Daoy (cell line): Measurements from ENCODE around the gene AKR1C4. TPM values are rescaled to one million over a fixed set of nuclear protein-coding genes. Genes with fewer than 3 reads are reported as not detected.
"Not testable (repeated sequence)": the region's sequence is repeated elsewhere in the genome, so short reads cannot be mapped to it uniquely, and the experiment has no call there.

ENCODE experiments used
- DNase-seq: peaks from one replicate; pipeline ENCODE4 v3.0.0-alpha.2; 2015; ENCODE audit warnings: low read depth
- total RNA-seq: library from RNA; depleted of rRNA; stranded (reverse); fragments of >200 nt; shearing (Covaris generic); gene quantifications from 2 replicates; pipeline ENCODE4 v1.2.3, GENCODE V29; 2014; rRNA removed

The AKR1C4 gene
- total RNA-seq: not detected in 2 replicates

GRCh38 chr10:5196702-5197113 lies at the start of gene AKR1C4:
TSS of gene AKR1C4 (plus strand) at chr10:5196837. CDS start at chr10:5196868, 31 bp downstream.
- no peak for DNase-seq

GRCh38 chr10:5146920-5147254 lies 49.8 kb upstream of the AKR1C4 start:
- DNase-seq: no peak

- DNase-seq: no peak
Measured at GRCh38 chr10:5147255-5147980, 49.2 kb upstream of the AKR1C4 start.

- no peak for DNase-seq
Measured at GRCh38 chr10:5147981-5148677, 48.5 kb upstream of the AKR1C4 start.

- no peak for DNase-seq
Measured at GRCh38 chr10:5148678-5149032, 48.0 kb upstream of the AKR1C4 start.

- DNase-seq: no peak
Measured at GRCh38 chr10:5151076-5151475, 45.6 kb upstream of the AKR1C4 start.

GRCh38 chr10:5155951-5156350 lies 40.7 kb upstream of the AKR1C4 start:
- DNase-seq: no peak

GRCh38 chr10:5157501-5157900 lies 39.1 kb upstream of the AKR1C4 start:
- no peak for DNase-seq

GRCh38 chr10:5159126-5159525 lies 37.5 kb upstream of the AKR1C4 start:
- DNase-seq: no peak

- no peak for DNase-seq
Measured at GRCh38 chr10:5163487-5163886, 33.1 kb upstream of the AKR1C4 start.

- no peak for DNase-seq
Measured at GRCh38 chr10:5165738-5166137, 30.9 kb upstream of the AKR1C4 start.

- DNase-seq: no peak
Measured at GRCh38 chr10:5168897-5169420, 27.7 kb upstream of the AKR1C4 start.

GRCh38 chr10:5175581-5175980 lies 21.1 kb upstream of the AKR1C4 start:
- not testable (repeated sequence) for DNase-seq

- not testable (repeated sequence) for DNase-seq
Measured at GRCh38 chr10:5180503-5180902, 16.1 kb upstream of the AKR1C4 start.

GRCh38 chr10:5183923-5184322 lies 12.7 kb upstream of the AKR1C4 start:
- no peak for DNase-seq

- no peak for DNase-seq
Measured at GRCh38 chr10:5184987-5185775, 11.5 kb upstream of the AKR1C4 start, which contains the start of gene AKR1C8. TSS of gene AKR1C8 (minus strand) at chr10:5185150. CDS start at chr10:5185104, 46 bp downstream.

GRCh38 chr10:5187867-5188266 lies 8.8 kb upstream of the AKR1C4 start:
- no peak for DNase-seq

- no peak for DNase-seq
Measured at GRCh38 chr10:5188358-5188757, 8.3 kb upstream of the AKR1C4 start.

- DNase-seq: no peak
Measured at GRCh38 chr10:5194431-5194830, 2.2 kb upstream of the AKR1C4 start.

GRCh38 chr10:5195727-5196374 lies 786 bp upstream of the AKR1C4 start:
- no peak for DNase-seq

- DNase-seq: no peak
Measured at GRCh38 chr10:5198386-5198785, 1.7 kb downstream of the AKR1C4 start.

- DNase-seq: peak; percentile 25
Measured at GRCh38 chr10:5199398-5199797, 2.8 kb downstream of the AKR1C4 start.
